Hypothalamus (tissue), 51 donors: Measurements from ENCODE around the gene PTX4.

Source experiments
- DNase-seq, 51 donors: peaks; one replicate each; lab custom pipeline; 2025; lab: John Stamatoyannopoulos, UW

The PTX4 gene

GRCh38 chr16:1501630-1502029 is 12.9 kb upstream of the PTX4 start:
- DNase-seq, result no peak

GRCh38 chr16:1500465-1501150 is 11.9 kb upstream of the PTX4 start:
- DNase-seq, result no peak

GRCh38 chr16:1499756-1500464 is 11.2 kb upstream of the PTX4 start:
- DNase-seq, result no peak

GRCh38 chr16:1498899-1499676 is 10.3 kb upstream of the PTX4 start:
- DNase-seq, result no peak

GRCh38 chr16:1497014-1497598 is 8.4 kb upstream of the PTX4 start:
- no peak for DNase-seq

GRCh38 chr16:1496464-1496863 is 7.7 kb upstream of the PTX4 start:
- no peak for DNase-seq

- no peak for DNase-seq
Measured at GRCh38 chr16:1495889-1496262, 7.1 kb upstream of the PTX4 start.

- no peak for DNase-seq
Measured at GRCh38 chr16:1495211-1495888, 6.6 kb upstream of the PTX4 start.

- no peak for DNase-seq
Measured at GRCh38 chr16:1494711-1495110, 6.0 kb upstream of the PTX4 start.

GRCh38 chr16:1494129-1494640 is 5.4 kb upstream of the PTX4 start:
- no peak for DNase-seq

- no peak for DNase-seq
Measured at GRCh38 chr16:1493746-1494094, 5.0 kb upstream of the PTX4 start.

GRCh38 chr16:1492923-1493745 is 4.4 kb upstream of the PTX4 start, which contains the start of gene TELO2:
TSS of gene TELO2 (plus strand) at chr16:1493360. CDS start at chr16:1494282, 922 bp downstream.
- DNase-seq, result peak; percentile 33 to 93 (median 75)

GRCh38 chr16:1492082-1492922 is 3.6 kb upstream of the PTX4 start:
- no peak for DNase-seq

- DNase-seq, result no peak
Measured at GRCh38 chr16:1491327-1491726, 2.6 kb upstream of the PTX4 start.

- DNase-seq, result no peak
Measured at GRCh38 chr16:1489077-1489476, 333 bp upstream of the PTX4 start.

GRCh38 chr16:1488054-1488601 is 616 bp downstream of the PTX4 start:
- no peak for DNase-seq

GRCh38 chr16:1487395-1488053 is 1.2 kb downstream of the PTX4 start:
- no peak for DNase-seq
